Heart left ventricle (tissue), 13 donors: ENCODE results near the gene COMTD1.

Experiments
- CTCF ChIP-seq, 12 donors: fragments of 200-600 bp; sonication (generic) in 4 of 12; IDR thresholded peaks; one replicate each; pipeline versions ENCODE4 v1.5.0 to v1.8.0; 2018 to 2022; ENCODE audit warnings: antibody characterized with exemption in 12 of 12, mild to moderate bottlenecking in 5 of 12
- POLR2A ChIP-seq, 2 donors: fragments of 450-650 bp; IDR thresholded peaks; one replicate each; pipeline ENCODE4 v1.6.1; 2017; ENCODE audit warnings: antibody characterized with exemption in 2 of 2, mild to moderate bottlenecking in 2 of 2, moderate library complexity in 2 of 2
- donor health status: ischemic (EF 13 %, LVEDD 7.1; RV severe dilation, severe dysfunction).
- donor health status: DM: no; HTN: yes; CAD: no.
- donor health status: DM: no; HTN: no; CAD: no.
- donor health status: ischemic (EF 25% LVEDD 6.9; RV normal size, moderate dysfunction).
- donor health status: ischemic (EF 25% LVEDD 5.7; RV mildly dilated, moderate dysfunction).
- donor health status: ischemic (EF 35%, LVEDD 5.7; RV mildly dilated, moderate dysfunction).
- donor health status: nonischemic (EF 11% LVEDD 7.7; RV severe dilation, severe dysfunction).
- donor health status: DM: yes; HTN: yes; CAD: no.
- donor health status: PGD.
- donor health status: ischemic (EF 29% LVEDD 5.4; RV normal size, mild dysfunction).
- donor health status: nonischemic (EF 23%, LVEDD 6.1; RV moderate dilation, normal function).

- TF ChIP-seq CTCF (IDR thresholded peaks at IDR 0.05) (no peak), POLR2A (IDR thresholded peaks at IDR 0.05) (no peak)
Observed at GRCh38 chr10:75197906-75198305, 37.9 kb downstream of the COMTD1 start.
